ENCODE measurements around the gene TLR5.

DNA sequence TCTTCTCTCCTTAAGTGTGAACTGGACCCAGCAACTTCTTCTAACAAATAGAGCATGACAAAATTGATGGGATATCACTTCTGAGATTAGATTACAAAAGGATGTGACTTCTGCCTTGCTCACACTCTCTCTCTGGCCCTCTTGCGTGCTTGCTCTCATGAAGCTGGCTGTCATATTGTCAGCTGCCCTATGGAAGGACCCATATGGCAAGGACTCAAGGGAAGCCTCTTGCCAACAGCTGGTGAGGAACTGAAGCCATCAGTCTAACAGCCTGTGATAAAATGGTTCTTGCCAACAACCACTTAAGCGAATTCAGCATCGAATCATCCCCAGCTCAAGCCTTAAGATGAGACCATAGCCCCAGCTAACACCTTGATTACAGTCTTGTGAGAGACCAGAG, 4.8 kb upstream of the TLR5 start:
- no peak for TF ChIP-seq POLR2A (IDR thresholded peaks at IDR 0.05)
- TF ChIP-seq, protein P1, sequence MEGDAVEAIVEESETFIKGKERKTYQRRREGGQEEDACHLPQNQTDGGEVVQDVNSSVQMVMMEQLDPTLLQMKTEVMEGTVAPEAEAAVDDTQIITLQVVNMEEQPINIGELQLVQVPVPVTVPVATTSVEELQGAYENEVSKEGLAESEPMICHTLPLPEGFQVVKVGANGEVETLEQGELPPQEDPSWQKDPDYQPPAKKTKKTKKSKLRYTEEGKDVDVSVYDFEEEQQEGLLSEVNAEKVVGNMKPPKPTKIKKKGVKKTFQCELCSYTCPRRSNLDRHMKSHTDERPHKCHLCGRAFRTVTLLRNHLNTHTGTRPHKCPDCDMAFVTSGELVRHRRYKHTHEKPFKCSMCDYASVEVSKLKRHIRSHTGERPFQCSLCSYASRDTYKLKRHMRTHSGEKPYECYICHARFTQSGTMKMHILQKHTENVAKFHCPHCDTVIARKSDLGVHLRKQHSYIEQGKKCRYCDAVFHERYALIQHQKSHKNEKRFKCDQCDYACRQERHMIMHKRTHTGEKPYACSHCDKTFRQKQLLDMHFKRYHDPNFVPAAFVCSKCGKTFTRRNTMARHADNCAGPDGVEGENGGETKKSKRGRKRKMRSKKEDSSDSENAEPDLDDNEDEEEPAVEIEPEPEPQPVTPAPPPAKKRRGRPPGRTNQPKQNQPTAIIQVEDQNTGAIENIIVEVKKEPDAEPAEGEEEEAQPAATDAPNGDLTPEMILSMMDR (IDR thresholded peaks at IDR 0.05): no peak

Measured in testis (tissue), 2 donors.